K562 (cell line): ENCODE measurements around the gene PRDM4. TPM values are rescaled to one million over a fixed set of nuclear protein-coding genes. Genes with fewer than 3 reads are reported as not detected.

Source experiments
- CGGBP1 ChIP-seq: fragments of 250-450 bp; sonication (Bioruptor Pico); IDR thresholded peaks from 2 replicates; pipeline ENCODE4 v1.9.0; 2021; ENCODE audit warnings: mild to moderate bottlenecking
- CREM ChIP-seq: IDR thresholded peaks from 2 replicates; pipeline ENCODE4 v1.6.1; 2014; ENCODE audit warnings: antibody characterized with exemption, low read depth
- CXXC5 ChIP-seq: fragments of 250-450 bp; sonication (Bioruptor Pico); IDR thresholded peaks from 2 replicates; pipeline ENCODE4 v1.8.0; 2022; ENCODE audit warnings: inconsistent platforms, mild to moderate bottlenecking, moderate library complexity
- E2F6 ChIP-seq, 2 experiments: IDR thresholded peaks; 2 replicates each; pipeline ENCODE4 v1.6.1; 2011; ENCODE audit warnings: borderline replicate concordance in 1 of 2, control low read depth in 1 of 2, low read depth in 1 of 2, low read length in 1 of 2, mild to moderate bottlenecking in 1 of 2, mixed read lengths in 1 of 2, moderate library complexity in 1 of 2; ENCODE audit not compliant: insufficient read depth in 1 of 2, insufficient read length in 1 of 2, poor library complexity in 1 of 2, severe bottlenecking in 1 of 2; ENCODE audit errors: extremely low read depth in 1 of 2
- ELK1 ChIP-seq: sonication (generic); formaldehyde crosslinking; IDR thresholded peaks from 2 replicates; pipeline ENCODE4 v1.8.1; 2022; ENCODE audit warnings: missing genetic modification reagents
- HOXB6 ChIP-seq: fragments of 250-450 bp; sonication (Bioruptor Pico); IDR thresholded peaks from 2 replicates; pipeline ENCODE4 v1.5.1; 2022; ENCODE audit warnings: mild to moderate bottlenecking, borderline replicate concordance
- MXI1 ChIP-seq: IDR thresholded peaks from 2 replicates; pipeline ENCODE4 v1.6.1; 2011; ENCODE audit warnings: low read depth, mild to moderate bottlenecking, improper control_type of control experiment, low read length
- NCOA2 ChIP-seq, 2 experiments: fragments of 450-650 bp; IDR thresholded peaks; 2 replicates each; pipeline ENCODE4 v1.6.1; 2018; ENCODE audit warnings: mild to moderate bottlenecking in 2 of 2, moderate library complexity in 1 of 2; ENCODE audit not compliant: partially characterized antibody in 2 of 2
- PRDM10 ChIP-seq: fragments of 450-650 bp; IDR thresholded peaks from 2 replicates; pipeline ENCODE4 v1.6.1; 2018; ENCODE audit not compliant: partially characterized antibody
- RB1 ChIP-seq: fragments of 450-650 bp; IDR thresholded peaks from 2 replicates; pipeline ENCODE4 v1.6.1; 2017; ENCODE audit warnings: low read depth, mild to moderate bottlenecking
- SREBF1 ChIP-seq: fragments of 150-350 bp; IDR thresholded peaks from 2 replicates; pipeline ENCODE4 v1.6.1; 2014; ENCODE audit warnings: antibody characterized with exemption, low read depth, low read length, borderline replicate concordance
- SRSF7 ChIP-seq: fragments of 200-400 bp; formaldehyde crosslinking; optimal IDR thresholded peaks from 2 replicates; pipeline ENCODE3; 2017; ENCODE audit warnings: mild to moderate bottlenecking, low read depth, low read length
- ZNF24 ChIP-seq: fragments of 450-650 bp; IDR thresholded peaks from 2 replicates; pipeline ENCODE4 v1.6.1; 2016
- ZNF583 ChIP-seq: fragments of 250-450 bp; sonication (Bioruptor Pico); IDR thresholded peaks from 2 replicates; pipeline ENCODE4 v1.4.0; 2020
- ZNF609 ChIP-seq: sonication (generic); formaldehyde crosslinking; IDR thresholded peaks from 2 replicates; pipeline ENCODE4 v1.8.1; 2023; ENCODE audit warnings: missing genetic modification reagents, mild to moderate bottlenecking, borderline replicate concordance
- ZNF79 ChIP-seq: fragments of 250-450 bp; sonication (Bioruptor Pico); IDR thresholded peaks from 2 replicates; pipeline ENCODE4 v1.4.0; 2020; ENCODE audit warnings: low read depth, mild to moderate bottlenecking, moderate library complexity
- polyA plus RNA-seq, 8 experiments: library from polyadenylated mRNA; depleted of rRNA in 4 of 8; stranded (reverse) in 5 of 8; unstranded in 3 of 8; fragments of >200 nt; fragmentation: Nextera tagmentation in 2 of 8; fragmentation: Illumina TruSeq in 1 of 8; extraction: Ambion mirVana in 2 of 8; extraction: Trizol in 1 of 8; gene quantifications; 2 replicates each; pipeline versions ENCODE4 v1.2.1 to v1.2.3, GENCODE V29; 2011 to 2014; ENCODE audit warnings: inconsistent platforms in 1 of 8, missing spikeins in 1 of 8
- total RNA-seq, 7 experiments: library from RNA; depleted of rRNA in 6 of 7; stranded (reverse); fragments of >200 nt in 6 of 7; fragmentation: Illumina TruSeq in 2 of 7; extraction: Trizol in 2 of 7; gene quantifications; 2 replicates each; pipeline versions ENCODE4 v1.2.1 to v1.2.3, GENCODE V29; 2011 to 2021; ENCODE audit warnings: low replicate concordance in 1 of 7

PRDM4 gene
- total and polyA plus RNA-seq, 9 of the 15 experiments (the other 6 are each of a cell fraction or from before 2014, with no cell fraction given), result 5.9 to 26.0 (median 20.0) TPM

- no peak for TF ChIP-seq PRDM10
- no peak for TF ChIP-seq E2F6 (IDR thresholded peaks at IDR 0.05; ENCODE audit: borderline replicate concordance in 1 of 2, extremely low read depth in 1 of 2, insufficient read depth in 1 of 2, insufficient read length in 1 of 2, low read depth in 1 of 2, low read length in 1 of 2, poor library complexity in 1 of 2, severe bottlenecking in 1 of 2)
- no peak for TF ChIP-seq CGGBP1 (CRISPR knock-in tag)
- TF ChIP-seq ZNF583 (CRISPR knock-in tag), result no peak
- no peak for TF ChIP-seq ZNF609 (CRISPR knock-in tag)
- TF ChIP-seq ZNF24, result peak; percentile 12; the same call in 1 of the 2 replicates
- TF ChIP-seq CREM, result peak; percentile 95
- TF ChIP-seq CXXC5, result peak; percentile 95
- no peak for TF ChIP-seq SREBF1
- no peak for TF ChIP-seq HOXB6 (CRISPR knock-in tag)
- peak; percentile 91 for TF ChIP-seq RB1
- TF ChIP-seq ZNF79, result no peak
- no peak for TF ChIP-seq MXI1
- TF ChIP-seq SRSF7, result no peak
- no peak for TF ChIP-seq ELK1 (CRISPR knock-in tag)
- no peak for TF ChIP-seq NCOA2 (IDR thresholded peaks at IDR 0.05; ENCODE audit: partially characterized antibody in 2 of 2)
These were observed at the start of gene PRDM4 (continued) for GRCh38 chr12:107760809-107761501.
